ENCODE results near the gene TGFBR3. TPM values are rescaled to one million over a fixed set of nuclear protein-coding genes. Genes with fewer than 3 reads are reported as not detected.

TGFBR3 gene
- total and polyA plus RNA-seq, 2 of the 8 experiments (the other 6 are each of a cell fraction or from before 2014, with no cell fraction given), result 2.0 to 6.1 TPM

GRCh38 chr1:91700771-91701471 lies 185.0 kb downstream of the TGFBR3 start:
- no peak overlapping the region for H3K27ac ChIP-seq (ENCODE audit: low read depth, low read length)
- H3K4me2 ChIP-seq (ENCODE audit: insufficient read depth in 1 of 2, low read depth in 2 of 2, low read length in 2 of 2), result no peak overlapping the region

More at GRCh38 chr1:91700771-91701471, 185.0 kb downstream of the TGFBR3 start:
- no peaks in the 10 kb centered on the region for H3K79me2 ChIP-seq (ENCODE audit: control insufficient read depth in 1 of 2, insufficient read depth in 2 of 2, low read length in 2 of 2)
- H3K14ac ChIP-seq (ENCODE audit: insufficient read length), result no peak overlapping the region
- H3K4ac ChIP-seq (replicated peaks; ENCODE audit: insufficient read length, low read depth, low read length), result no peak overlapping the region
- H3K9ac ChIP-seq (replicated peaks in 1 of 4; ENCODE audit: extremely low read depth in 1 of 4, low read depth in 3 of 4, low read length in 3 of 4), result no peak overlapping the region
- H3K36me3 ChIP-seq (ENCODE audit: control insufficient read depth in 2 of 4, insufficient read depth in 4 of 4, low read length in 3 of 4), result no peaks in the 10 kb centered on the region
- no peak overlapping the region for H3K23ac ChIP-seq (ENCODE audit: insufficient read length)
- CTCF ChIA-PET (ENCODE audit: partially characterized antibody), result interaction anchor here (0.5 to 1.7 kb wide), 4 partner anchors 10 to 1945 kb away, joined by 3 to 5 read pairs (median 4); no protein-coding TSS in a partner anchor
- H3K9me3 ChIP-seq (ENCODE audit: insufficient read depth in 2 of 2, low read depth in 1 of 2, low read length in 1 of 2), result no peaks in the 10 kb centered on the region
- no peaks in the 10 kb centered on the region for H3K27me3 ChIP-seq (replicated peaks in 1 of 4; ENCODE audit: control insufficient read depth in 3 of 4, extremely low read depth in 1 of 4, insufficient read depth in 3 of 4, low read length in 3 of 4)
- no peak overlapping the region for H3K18ac ChIP-seq (ENCODE audit: extremely low read depth, low read length)
- no peaks in the 10 kb centered on the region for H4K20me1 ChIP-seq (replicated peaks in 1 of 2; ENCODE audit: control insufficient read depth in 1 of 2, insufficient read depth in 2 of 2, low read length in 2 of 2)
- H3K79me1 ChIP-seq (ENCODE audit: low read depth, low read length), result no peaks in the 10 kb centered on the region
- H2BK5ac ChIP-seq (ENCODE audit: low read depth, low read length), result no peak overlapping the region
- no peak overlapping the region for H3K56ac ChIP-seq (replicated peaks; ENCODE audit: insufficient read length, low read depth, low read length)
- no peak overlapping the region for H2AK5ac ChIP-seq (ENCODE audit: low read depth, low read length)
- no peak overlapping the region for H2BK20ac ChIP-seq (ENCODE audit: low read length)
- no peak overlapping the region for H2BK12ac ChIP-seq (ENCODE audit: low read depth, low read length)
- H4K5ac ChIP-seq (ENCODE audit: insufficient read length, low read depth, low read length), result no peak overlapping the region
- no peak overlapping the region for H4K8ac ChIP-seq (ENCODE audit: extremely low read depth, insufficient read depth, low read length)
- H2BK120ac ChIP-seq (replicated peaks; ENCODE audit: low read depth, low read length), result no peak overlapping the region
- H3K4me1 ChIP-seq (replicated peaks in 1 of 4; ENCODE audit: control insufficient read depth in 3 of 4, insufficient read depth in 4 of 4, low read length in 3 of 4), result peaks cover 0 to 4% (median 2%) of the 10 kb centered on the region in 4 experiments; a peak in 4 of 7 replicates
- no peak overlapping the region for H4K91ac ChIP-seq (replicated peaks; ENCODE audit: insufficient read length, low read length)
- H3K23me2 ChIP-seq (ENCODE audit: low read depth, low read length), result no peaks in the 10 kb centered on the region
- no peak overlapping the region for H2AFZ ChIP-seq (ENCODE audit: low read length)
- FAIRE-seq (no peak), DNase-seq (ENCODE audit: low read depth in 1 of 2, low spot score in 2 of 2) (no peak)
- 92% methylated on average over 8 of the region's 8 CpGs; no CpG with 5 or more reads in 1 of the 2 experiments for WGBS, 2 experiments (ENCODE audit: extremely low coverage in 1 of 2, insufficient coverage in 1 of 2, insufficient read length in 1 of 2, insufficient replicate concordance in 2 of 2, low coverage in 1 of 2, low lambda C conversion rate in 2 of 2, missing lambda C conversion rate in 1 of 2)
- H2BK15ac ChIP-seq (ENCODE audit: low read length), result no peak overlapping the region
- no peak overlapping the region for H3K4me3 ChIP-seq (ENCODE audit: extremely low read depth in 1 of 4, insufficient read depth in 2 of 4, low read depth in 3 of 4, low read length in 4 of 4)
- TF ChIP-seq ASH2L (IDR thresholded peaks at IDR 0.05; ENCODE audit: low read length) (no peak), SIN3A (conservative IDR thresholded peaks at IDR 0.05 in 1 of 2, IDR thresholded peaks at IDR 0.05 in 1 of 2; ENCODE audit: low read depth in 1 of 2, low read length in 2 of 2) (no peak)
- POLR2A ChIA-PET (ENCODE audit: partially characterized antibody), result no interaction called here

Data from H1 (cell line).